SJSA1 (cell line): ENCODE measurements around the gene VAPB. TPM values are rescaled to one million over a fixed set of nuclear protein-coding genes. Genes with fewer than 3 reads are reported as not detected.

Experiments used
- DNase-seq, 2 experiments: peaks; one replicate each; pipeline ENCODE4 v3.0.0-alpha.2; 2015 to 2020; ENCODE audit warnings: low spot score in 2 of 2, low read depth in 1 of 2
- H3K27ac ChIP-seq: fragments of 250-450 bp; sonication (Bioruptor Pico); 2 replicates; pipeline ENCODE4 v1.5.1; 2020; ENCODE audit warnings: mild to moderate bottlenecking, moderate library complexity
- H3K27me3 ChIP-seq: fragments of 250-450 bp; sonication (Bioruptor Pico); replicated peaks from 2 replicates; pipeline ENCODE4 v1.5.1; 2020; ENCODE audit warnings: mild to moderate bottlenecking, moderate library complexity
- H3K36me3 ChIP-seq: fragments of 250-450 bp; sonication (Bioruptor Pico); 2 replicates; pipeline ENCODE4 v1.5.1; 2020; ENCODE audit warnings: mild to moderate bottlenecking
- H3K4me1 ChIP-seq: fragments of 250-450 bp; sonication (Bioruptor Pico); replicated peaks from 2 replicates; pipeline ENCODE4 v1.6.1; 2021; ENCODE audit warnings: mild to moderate bottlenecking
- H3K4me3 ChIP-seq: fragments of 250-450 bp; sonication (Bioruptor Pico); 2 replicates; pipeline ENCODE4 v1.5.1; 2020; ENCODE audit warnings: mild to moderate bottlenecking
- H3K9me3 ChIP-seq: fragments of 250-450 bp; sonication (Bioruptor Pico); replicated peaks from 2 replicates; pipeline ENCODE4 v1.5.1; 2020; ENCODE audit warnings: mild to moderate bottlenecking
- total RNA-seq: library from RNA; depleted of rRNA; stranded (reverse); fragments of >200 nt; shearing (Covaris generic); gene quantifications from 2 replicates; pipeline ENCODE4 v1.2.3, GENCODE V29; 2014

VAPB gene
- total RNA-seq, 1 experiment from 2014 or later = 16.7 TPM

GRCh38 chr20:58471193-58472164 lies 82.5 kb downstream of the VAPB start:
- Histone ChIP-seq H3K9me3 (no peaks in the 10 kb centered on the region), H3K36me3 (no peaks in the 10 kb centered on the region), H3K27ac (no peak overlapping the region), H3K27me3 (no peaks in the 10 kb centered on the region), H3K4me1 (no peaks in the 10 kb centered on the region), H3K4me3 (no peak overlapping the region)
- no peak for DNase-seq

GRCh38 chr20:58472273-58473018 lies 83.4 kb downstream of the VAPB start:
- Histone ChIP-seq H3K4me3 (no peak overlapping the region), H3K27ac (no peak overlapping the region), H3K27me3 (no peaks in the 10 kb centered on the region), H3K9me3 (no peaks in the 10 kb centered on the region), H3K4me1 (no peaks in the 10 kb centered on the region), H3K36me3 (no peaks in the 10 kb centered on the region)
- no peak for DNase-seq

- Histone ChIP-seq H3K27me3 (no peaks in the 10 kb centered on the region), H3K27ac (no peak overlapping the region), H3K36me3 (no peaks in the 10 kb centered on the region), H3K9me3 (no peaks in the 10 kb centered on the region), H3K4me1 (peaks cover 8% of the 10 kb centered on the region), H3K4me3 (no peak overlapping the region)
- DNase-seq = no peak
These were observed 84.7 kb downstream of the VAPB start for GRCh38 chr20:58473453-58474425.

GRCh38 chr20:58475466-58475865 lies 86.4 kb downstream of the VAPB start:
- H3K4me1 ChIP-seq = peaks cover 8% of the 10 kb centered on the region
- H3K9me3 ChIP-seq = no peaks in the 10 kb centered on the region
- no peak overlapping the region for H3K4me3 ChIP-seq
- no peak for DNase-seq
- H3K27me3 ChIP-seq = no peaks in the 10 kb centered on the region
- no peaks in the 10 kb centered on the region for H3K36me3 ChIP-seq
- H3K27ac ChIP-seq = no peak overlapping the region

- H3K27ac ChIP-seq = no peak overlapping the region
- no peaks in the 10 kb centered on the region for H3K27me3 ChIP-seq
- H3K4me3 ChIP-seq = no peak overlapping the region
- DNase-seq = peak in 1 of 2 experiments; percentile 33
- no peaks in the 10 kb centered on the region for H3K9me3 ChIP-seq
- peaks cover 18% of the 10 kb centered on the region for H3K4me1 ChIP-seq
- H3K36me3 ChIP-seq = no peaks in the 10 kb centered on the region
These were observed 89.2 kb downstream of the VAPB start for GRCh38 chr20:58478141-58478805.

GRCh38 chr20:58479726-58480440 lies 90.9 kb downstream of the VAPB start:
- no peaks in the 10 kb centered on the region for H3K9me3 ChIP-seq
- H3K36me3 ChIP-seq = no peaks in the 10 kb centered on the region
- H3K27ac ChIP-seq = no peak overlapping the region
- no peak for DNase-seq
- peaks cover 18% of the 10 kb centered on the region for H3K4me1 ChIP-seq
- H3K27me3 ChIP-seq = no peaks in the 10 kb centered on the region
- no peak overlapping the region for H3K4me3 ChIP-seq

GRCh38 chr20:58480551-58481336 lies 91.7 kb downstream of the VAPB start:
- no peaks in the 10 kb centered on the region for H3K36me3 ChIP-seq
- DNase-seq = no peak

GRCh38 chr20:58481481-58482021 lies 92.5 kb downstream of the VAPB start:
- no peaks in the 10 kb centered on the region for H3K27me3 ChIP-seq
- H3K4me3 ChIP-seq = no peak overlapping the region
- H3K27ac ChIP-seq = peak overlapping the region; percentile 7; the same call in 1 of the 2 replicates
- H3K4me1 ChIP-seq = peaks cover 18% of the 10 kb centered on the region
- no peaks in the 10 kb centered on the region for H3K36me3 ChIP-seq
- H3K9me3 ChIP-seq = peaks cover 5% of the 10 kb centered on the region; the same call in 1 of the 2 replicates
- DNase-seq = peak; percentile 67 to 72

More at GRCh38 chr20:58480551-58481336, 91.7 kb downstream of the VAPB start:
- no peaks in the 10 kb centered on the region for H3K9me3 ChIP-seq
- no peaks in the 10 kb centered on the region for H3K27me3 ChIP-seq
- no peak overlapping the region for H3K27ac ChIP-seq
- H3K4me3 ChIP-seq = no peak overlapping the region
- H3K4me1 ChIP-seq = peaks cover 18% of the 10 kb centered on the region

- Histone ChIP-seq H3K27me3 (no peaks in the 10 kb centered on the region), H3K36me3 (no peaks in the 10 kb centered on the region), H3K4me1 (peaks cover 18% of the 10 kb centered on the region), H3K9me3 (peaks cover 6% of the 10 kb centered on the region; the same call in 1 of the 2 replicates), H3K4me3 (no peak overlapping the region), H3K27ac (no peak overlapping the region)
- no peak for DNase-seq
These were observed 93.4 kb downstream of the VAPB start for GRCh38 chr20:58482416-58482815.

- no peak overlapping the region for H3K27ac ChIP-seq
- no peaks in the 10 kb centered on the region for H3K27me3 ChIP-seq
- H3K36me3 ChIP-seq = no peaks in the 10 kb centered on the region
- H3K9me3 ChIP-seq = peaks cover 6% of the 10 kb centered on the region; the same call in 1 of the 2 replicates
- H3K4me1 ChIP-seq = peaks cover 17% of the 10 kb centered on the region
- no peak for DNase-seq
- H3K4me3 ChIP-seq = no peak overlapping the region
These were observed 94.0 kb downstream of the VAPB start for GRCh38 chr20:58483051-58483450.

- no peaks in the 10 kb centered on the region for H3K36me3 ChIP-seq
- no peaks in the 10 kb centered on the region for H3K27me3 ChIP-seq
- peaks cover 6% of the 10 kb centered on the region; the same call in 1 of the 2 replicates for H3K9me3 ChIP-seq
- H3K4me1 ChIP-seq = peaks cover 13% of the 10 kb centered on the region
- H3K27ac ChIP-seq = no peak overlapping the region
- DNase-seq = no peak
- no peak overlapping the region for H3K4me3 ChIP-seq
These were observed 94.4 kb downstream of the VAPB start for GRCh38 chr20:58483470-58483869.
